GM12873 (cell line): Measurements from ENCODE around the gene BPIFA3.

ENCODE experiments used
- TF ChIP-seq, protein P1 (sequence below): IDR thresholded peaks from 2 replicates; pipeline ENCODE4 v1.5.1; 2012; ENCODE audit warnings: low read depth, mild to moderate bottlenecking, moderate library complexity, low read length, control low read depth; ENCODE audit not compliant: insufficient read depth; ENCODE audit errors: missing control alignments

The BPIFA3 gene

DNA sequence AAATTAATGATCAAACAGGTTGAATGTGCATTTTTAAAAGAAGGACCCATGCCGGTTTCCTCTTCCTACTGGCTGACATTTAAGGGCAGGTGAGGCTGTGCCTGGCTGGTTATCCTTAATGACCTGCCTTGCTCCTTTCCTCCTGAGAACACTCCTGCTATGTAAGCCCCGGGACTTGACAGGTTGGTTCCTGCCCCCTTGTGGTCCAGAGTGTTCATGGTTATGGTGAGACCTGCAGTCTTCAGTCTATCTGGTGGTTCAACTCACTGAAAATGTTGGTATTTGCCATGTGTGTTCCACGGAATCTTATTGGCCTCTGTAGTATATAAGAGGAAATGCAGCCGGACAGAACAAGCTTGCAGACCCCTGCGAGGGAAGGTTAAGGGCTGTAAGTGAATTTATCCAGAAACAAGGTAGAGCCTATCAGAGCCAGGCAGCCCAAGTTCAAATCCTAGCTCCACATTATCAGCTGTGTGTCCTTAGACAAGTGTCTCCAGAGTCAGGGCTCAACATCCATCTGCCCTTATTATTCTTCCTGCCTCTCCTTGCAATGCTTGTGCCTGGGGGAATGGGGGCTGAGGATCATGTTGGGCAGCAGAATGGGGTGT is 5.2 kb upstream of the BPIFA3 start:
- TF ChIP-seq, protein P1, sequence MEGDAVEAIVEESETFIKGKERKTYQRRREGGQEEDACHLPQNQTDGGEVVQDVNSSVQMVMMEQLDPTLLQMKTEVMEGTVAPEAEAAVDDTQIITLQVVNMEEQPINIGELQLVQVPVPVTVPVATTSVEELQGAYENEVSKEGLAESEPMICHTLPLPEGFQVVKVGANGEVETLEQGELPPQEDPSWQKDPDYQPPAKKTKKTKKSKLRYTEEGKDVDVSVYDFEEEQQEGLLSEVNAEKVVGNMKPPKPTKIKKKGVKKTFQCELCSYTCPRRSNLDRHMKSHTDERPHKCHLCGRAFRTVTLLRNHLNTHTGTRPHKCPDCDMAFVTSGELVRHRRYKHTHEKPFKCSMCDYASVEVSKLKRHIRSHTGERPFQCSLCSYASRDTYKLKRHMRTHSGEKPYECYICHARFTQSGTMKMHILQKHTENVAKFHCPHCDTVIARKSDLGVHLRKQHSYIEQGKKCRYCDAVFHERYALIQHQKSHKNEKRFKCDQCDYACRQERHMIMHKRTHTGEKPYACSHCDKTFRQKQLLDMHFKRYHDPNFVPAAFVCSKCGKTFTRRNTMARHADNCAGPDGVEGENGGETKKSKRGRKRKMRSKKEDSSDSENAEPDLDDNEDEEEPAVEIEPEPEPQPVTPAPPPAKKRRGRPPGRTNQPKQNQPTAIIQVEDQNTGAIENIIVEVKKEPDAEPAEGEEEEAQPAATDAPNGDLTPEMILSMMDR, result peak; percentile 70

DNA sequence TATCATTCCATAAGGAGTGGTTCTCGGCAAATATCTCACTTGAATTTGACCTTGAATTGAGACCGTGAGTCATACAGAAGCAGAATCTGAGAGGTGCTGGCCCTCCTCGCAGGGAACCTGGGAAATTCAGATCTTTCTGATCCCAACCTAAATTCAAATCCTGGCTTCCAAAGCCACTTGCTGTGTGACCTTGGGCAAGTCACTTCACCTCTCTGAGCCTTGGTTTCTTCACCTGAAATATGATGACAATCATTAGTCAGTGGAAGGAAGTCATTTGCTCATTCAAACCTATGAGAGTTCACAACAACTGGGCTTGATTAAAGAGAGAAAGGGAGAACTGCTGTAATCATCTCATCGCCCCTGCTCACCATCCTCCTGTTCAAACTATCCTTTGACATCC is 7.2 kb downstream of the BPIFA3 start:
- TF ChIP-seq, protein P1, result no peak

DNA sequence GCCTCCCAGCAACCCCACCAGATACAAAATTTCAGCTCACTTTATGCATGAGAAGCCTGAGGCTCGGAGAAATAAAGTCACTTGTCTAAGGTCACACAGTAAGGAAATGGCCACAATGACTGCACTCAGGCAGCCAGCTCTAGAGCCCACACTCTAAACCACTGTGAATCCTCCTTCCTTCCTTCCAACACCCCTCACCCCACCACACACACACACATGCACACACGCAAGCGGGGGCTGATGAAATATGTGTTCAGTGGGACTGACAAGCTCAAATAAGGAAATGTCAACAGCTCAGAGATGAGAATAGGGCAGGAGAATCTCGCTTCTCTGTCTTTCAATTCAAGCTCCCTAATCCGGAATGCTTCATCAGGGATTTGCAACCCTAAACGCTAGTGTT is 12.7 kb downstream of the BPIFA3 start:
- TF ChIP-seq, protein P1, result no peak

DNA sequence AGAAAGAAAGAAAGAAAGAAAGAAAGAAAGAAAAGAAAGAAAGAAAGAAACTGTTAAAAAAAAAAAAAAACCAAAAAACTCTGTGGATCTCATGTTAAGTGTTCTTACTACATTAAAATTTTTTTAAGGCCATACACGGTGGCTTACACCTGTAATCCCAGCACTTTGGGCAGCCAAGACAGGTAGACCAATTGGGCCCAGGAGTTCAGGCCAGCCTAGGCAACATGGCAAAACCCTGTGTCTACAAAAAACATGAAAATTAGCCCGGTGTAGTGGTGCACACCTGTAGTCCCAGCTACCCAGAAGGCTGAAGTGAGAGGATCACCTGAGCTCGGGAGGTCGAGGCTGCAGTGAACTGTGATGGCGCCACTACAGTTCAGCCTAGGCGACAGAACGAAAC is 14.1 kb downstream of the BPIFA3 start:
- TF ChIP-seq, protein P1, result no peak

DNA sequence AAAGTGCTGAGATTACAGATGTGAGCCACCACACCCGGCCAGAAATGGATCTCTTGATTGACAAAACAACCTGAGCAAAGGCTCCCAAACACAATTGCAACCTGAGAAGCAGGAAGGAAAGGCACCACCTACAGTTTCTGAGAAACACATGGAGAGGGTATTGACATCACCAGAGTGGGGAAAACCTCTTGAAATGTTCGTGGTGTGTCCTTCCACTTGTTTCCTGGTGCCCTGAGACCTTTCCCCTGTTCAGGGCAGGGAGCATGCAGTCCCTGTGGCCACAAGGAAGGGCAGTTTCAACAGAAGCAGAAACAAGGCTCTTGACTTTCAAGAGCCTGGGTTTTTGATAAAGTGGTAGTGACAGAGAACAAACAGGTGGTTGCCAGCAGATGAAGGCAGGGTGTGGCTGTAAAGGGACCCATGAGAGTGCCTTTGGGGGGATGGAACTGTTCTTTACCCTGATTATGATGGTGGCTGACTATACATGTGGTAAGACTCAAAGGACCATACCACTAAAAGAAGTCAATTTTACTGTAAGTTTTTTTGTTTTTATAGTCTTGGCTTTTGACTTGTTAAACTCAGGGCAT is 15.4 kb downstream of the BPIFA3 start:
- TF ChIP-seq, protein P1, result no peak

DNA sequence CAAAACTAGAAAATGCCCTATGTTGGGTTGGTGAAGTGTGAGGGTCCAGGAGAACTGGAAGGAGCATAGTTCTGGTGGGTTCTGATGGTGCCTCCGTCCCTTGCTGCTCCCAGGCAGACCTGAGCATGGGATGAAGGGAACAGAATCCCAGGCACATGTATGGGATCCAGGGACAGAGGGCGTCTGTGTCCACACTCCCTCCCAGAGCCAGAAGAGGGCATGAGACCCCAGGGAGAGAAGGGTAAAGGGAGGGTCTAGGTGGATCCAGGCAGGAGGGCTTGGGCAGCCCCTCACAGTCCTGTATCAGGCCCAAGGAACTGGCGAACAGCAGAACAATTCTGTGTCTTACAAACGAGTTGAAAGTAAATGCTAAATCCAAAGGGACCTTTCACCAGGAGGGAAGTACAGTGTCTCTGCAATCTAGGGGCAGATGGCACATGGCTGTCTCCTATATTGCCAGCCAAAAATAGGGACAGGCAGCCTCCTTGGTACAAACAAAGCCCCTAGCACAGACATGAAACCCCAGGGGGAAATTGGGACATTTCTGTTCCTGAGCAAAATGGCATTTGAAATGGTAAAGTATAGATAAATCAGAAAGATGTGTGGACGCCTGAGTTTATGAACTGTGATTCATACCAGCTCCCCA is 16.1 kb downstream of the BPIFA3 start:
- TF ChIP-seq, protein P1, result no peak

DNA sequence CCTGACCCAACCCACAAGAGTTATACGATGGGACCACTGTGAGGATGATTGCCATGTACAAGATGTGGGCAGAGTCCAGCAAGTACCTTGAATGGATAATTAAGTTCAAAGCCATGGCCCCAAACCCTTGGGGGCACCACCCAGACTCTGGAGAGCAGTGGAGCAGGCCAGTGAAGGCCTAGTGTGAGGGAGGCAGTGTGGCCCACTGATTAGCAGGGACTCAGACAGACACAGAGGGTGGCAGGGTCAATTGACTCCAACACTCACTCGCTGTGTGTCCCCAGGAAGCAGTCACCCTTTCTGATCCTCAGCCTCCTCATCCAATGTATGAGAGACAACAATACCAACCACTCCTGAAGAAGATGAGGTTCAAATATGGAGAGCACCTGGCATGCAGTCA is 16.9 kb downstream of the BPIFA3 start:
- TF ChIP-seq, protein P1, result no peak
